Neural cell (in vitro differentiated cells): ENCODE results near the gene PDE1C.

ENCODE experiments used
- EZH2 ChIP-seq: fragments of 200-600, 300-800 bp; shearing (Covaris generic), sonication (generic); IDR thresholded peaks from 2 replicates; pipeline ENCODE4 v1.6.1; 2014; ENCODE audit warnings: antibody characterized with exemption, low read length, borderline replicate concordance, mild to moderate bottlenecking; ENCODE audit not compliant: insufficient read depth, poor library complexity, severe bottlenecking
- TAF1 ChIP-seq: IDR thresholded peaks from 2 replicates; pipeline ENCODE4 v1.6.1; 2012; ENCODE audit warnings: low read depth
- TF ChIP-seq, protein P1 (sequence below): fragments of 450-650 bp; IDR thresholded peaks from 2 replicates; pipeline ENCODE4 v1.5.1; 2014; ENCODE audit warnings: antibody characterized with exemption, mild to moderate bottlenecking, moderate library complexity; ENCODE audit not compliant: poor library complexity, severe bottlenecking

DNA sequence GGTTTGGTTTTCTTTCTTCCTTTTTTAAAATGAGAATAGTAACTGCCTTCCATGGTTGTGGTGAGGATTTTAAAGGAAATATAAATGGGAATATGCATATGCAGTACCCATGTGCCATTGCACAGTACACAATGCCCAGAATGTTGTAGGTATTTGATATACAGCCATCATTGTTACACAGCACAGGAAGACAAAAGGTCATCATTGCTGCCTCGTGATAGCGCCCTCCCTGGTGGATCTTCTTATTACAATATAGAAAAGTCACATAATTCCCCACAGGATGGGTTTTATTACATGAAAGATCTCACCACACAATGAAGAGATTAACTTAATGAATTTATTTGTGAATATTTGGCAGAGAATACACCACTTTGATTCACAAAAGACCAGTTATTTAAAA is 306.7 kb downstream of the PDE1C start:
- TF ChIP-seq TAF1 = no peak
- TF ChIP-seq, protein P1, sequence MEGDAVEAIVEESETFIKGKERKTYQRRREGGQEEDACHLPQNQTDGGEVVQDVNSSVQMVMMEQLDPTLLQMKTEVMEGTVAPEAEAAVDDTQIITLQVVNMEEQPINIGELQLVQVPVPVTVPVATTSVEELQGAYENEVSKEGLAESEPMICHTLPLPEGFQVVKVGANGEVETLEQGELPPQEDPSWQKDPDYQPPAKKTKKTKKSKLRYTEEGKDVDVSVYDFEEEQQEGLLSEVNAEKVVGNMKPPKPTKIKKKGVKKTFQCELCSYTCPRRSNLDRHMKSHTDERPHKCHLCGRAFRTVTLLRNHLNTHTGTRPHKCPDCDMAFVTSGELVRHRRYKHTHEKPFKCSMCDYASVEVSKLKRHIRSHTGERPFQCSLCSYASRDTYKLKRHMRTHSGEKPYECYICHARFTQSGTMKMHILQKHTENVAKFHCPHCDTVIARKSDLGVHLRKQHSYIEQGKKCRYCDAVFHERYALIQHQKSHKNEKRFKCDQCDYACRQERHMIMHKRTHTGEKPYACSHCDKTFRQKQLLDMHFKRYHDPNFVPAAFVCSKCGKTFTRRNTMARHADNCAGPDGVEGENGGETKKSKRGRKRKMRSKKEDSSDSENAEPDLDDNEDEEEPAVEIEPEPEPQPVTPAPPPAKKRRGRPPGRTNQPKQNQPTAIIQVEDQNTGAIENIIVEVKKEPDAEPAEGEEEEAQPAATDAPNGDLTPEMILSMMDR = peak; percentile 36
- no peak for TF ChIP-seq EZH2
